HG03039 (cell line): ENCODE data around the gene GOLGA8T.
"Not testable (repeated sequence)": the region's sequence is repeated elsewhere in the genome, so short reads cannot be mapped to it uniquely, and the experiment has no call there.

Source experiments
- ATAC-seq: cut with Tn5 transposase; IDR thresholded peaks from one replicate; pipeline ENCODE4 v1.9.1; 2021; ENCODE audit warnings: mild to moderate bottlenecking, moderate library complexity; ENCODE audit not compliant: unreplicated experiment

The GOLGA8T gene, protein sequence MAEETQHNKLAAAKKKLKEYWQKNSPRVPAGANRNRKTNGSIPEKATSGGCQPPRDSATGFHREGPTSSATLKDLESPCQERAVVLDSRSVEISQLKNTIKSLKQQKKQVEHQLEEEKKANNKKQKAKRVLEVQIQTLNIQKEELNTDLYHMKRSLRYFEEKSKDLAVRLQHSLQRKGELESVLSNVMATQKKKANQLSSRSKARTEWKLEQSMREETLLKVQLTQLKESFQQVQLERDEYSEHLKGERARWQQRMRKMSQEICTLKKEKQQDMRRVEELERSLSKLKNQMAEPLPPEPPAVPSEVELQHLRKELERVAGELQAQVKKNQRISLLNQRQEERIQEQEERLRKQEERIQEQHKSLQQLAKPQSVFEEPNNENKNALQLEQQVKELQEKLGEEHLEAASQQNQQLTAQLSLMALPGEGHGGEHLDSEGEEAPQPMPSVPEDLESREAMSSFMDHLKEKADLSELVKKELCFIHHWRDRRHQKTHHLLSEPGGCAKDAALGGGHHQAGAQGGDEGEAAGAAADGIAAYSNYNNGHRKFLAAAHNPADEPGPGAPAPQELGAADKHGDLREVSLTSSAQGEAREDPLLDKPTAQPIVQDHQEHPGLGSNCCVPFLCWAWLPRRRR

DNA sequence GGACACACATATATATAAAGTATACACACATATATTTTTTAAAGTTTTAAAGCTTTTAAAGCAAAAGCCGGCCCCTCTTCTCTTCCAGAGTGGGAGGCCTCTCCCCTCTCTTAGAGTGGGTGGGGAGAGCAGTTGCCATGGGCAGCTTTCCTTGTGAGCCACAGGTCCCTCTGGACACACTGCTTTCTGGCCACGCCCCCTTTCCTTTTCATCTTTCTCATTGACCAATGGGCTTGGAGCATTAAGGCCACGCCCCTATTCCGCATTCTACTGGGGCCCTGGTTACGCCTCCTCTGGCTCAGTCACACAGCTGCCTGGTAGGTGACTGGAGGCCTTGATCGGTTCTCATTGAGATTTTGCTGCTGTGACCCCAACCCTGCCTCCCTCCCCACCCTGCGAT is at the start of gene GOLGA8T:
Gene GOLGA8T, plus strand, starts transcription at position 301 of the 400 bp plus-strand sequence. Its CDS starts 98 bp downstream, at position 399.
- not testable (repeated sequence) for ATAC-seq

GRCh38 chr15:30097827-30098226 is 37.0 kb upstream of the GOLGA8T start:
- ATAC-seq, result not testable (repeated sequence)

DNA sequence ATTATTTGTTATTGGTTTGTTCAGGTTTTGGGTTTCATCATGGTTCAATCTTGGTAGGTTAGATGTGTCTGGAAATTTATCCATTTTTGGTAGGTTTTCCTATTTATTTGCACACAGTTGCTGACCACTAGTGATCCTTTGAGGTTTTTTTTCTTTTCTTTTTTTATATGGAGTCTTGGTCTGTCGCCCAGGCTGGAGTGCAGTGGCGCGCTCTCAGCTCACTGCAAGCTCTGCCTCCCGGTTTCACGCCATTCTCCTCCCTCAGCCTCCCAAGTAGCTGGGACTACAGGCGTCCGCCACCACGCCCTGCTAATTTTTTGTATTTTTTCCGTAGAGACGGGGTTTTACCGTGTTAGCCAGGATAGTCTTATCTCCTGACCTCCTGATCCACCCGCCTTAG is 32.0 kb upstream of the GOLGA8T start:
- not testable (repeated sequence) for ATAC-seq

- not testable (repeated sequence) for ATAC-seq
These were observed 30.8 kb upstream of the GOLGA8T start for GRCh38 chr15:30103941-30104507.

GRCh38 chr15:30110591-30110990 is 24.3 kb upstream of the GOLGA8T start:
- ATAC-seq, result not testable (repeated sequence)

DNA sequence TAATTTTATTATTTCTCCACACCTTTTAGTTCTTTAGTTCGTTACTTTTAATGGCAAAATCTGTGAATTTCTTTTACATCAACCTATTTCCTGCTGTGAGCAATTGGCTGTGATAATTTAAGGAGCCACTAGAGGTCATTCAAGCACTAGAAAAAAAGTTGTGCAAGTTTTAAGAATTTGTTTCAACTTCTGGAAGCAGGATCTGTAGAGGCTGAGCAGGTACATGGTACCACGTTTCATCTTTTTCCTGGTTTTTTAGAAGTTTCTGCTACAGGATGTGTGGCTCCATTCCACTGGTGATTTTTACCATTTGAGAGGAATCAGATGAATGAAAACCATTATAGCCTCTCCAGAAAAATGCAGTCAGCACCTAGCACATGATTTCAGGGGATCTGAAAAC is 4.8 kb upstream of the GOLGA8T start:
- ATAC-seq, result not testable (repeated sequence)

DNA sequence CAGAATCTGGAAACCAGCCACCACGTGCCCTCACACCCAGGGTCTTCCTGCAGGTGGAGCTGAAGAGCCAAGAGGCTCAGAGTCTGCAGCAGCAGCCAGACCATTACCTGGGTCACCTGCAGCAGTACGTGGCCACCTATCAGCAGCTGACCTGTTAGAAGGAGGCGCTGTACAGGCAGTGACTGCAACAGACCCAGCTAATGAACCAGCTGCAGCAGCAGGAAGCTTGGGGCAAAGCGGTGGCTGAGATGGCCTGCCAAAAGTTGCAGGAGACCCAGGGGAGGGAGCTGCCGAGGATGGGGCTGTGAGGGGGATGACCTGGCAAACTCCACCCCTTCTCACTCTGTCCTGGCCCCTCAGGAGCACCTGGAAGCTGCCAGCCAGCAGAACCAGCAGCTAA is 8.4 kb downstream of the GOLGA8T start:
- not testable (repeated sequence) for ATAC-seq

DNA sequence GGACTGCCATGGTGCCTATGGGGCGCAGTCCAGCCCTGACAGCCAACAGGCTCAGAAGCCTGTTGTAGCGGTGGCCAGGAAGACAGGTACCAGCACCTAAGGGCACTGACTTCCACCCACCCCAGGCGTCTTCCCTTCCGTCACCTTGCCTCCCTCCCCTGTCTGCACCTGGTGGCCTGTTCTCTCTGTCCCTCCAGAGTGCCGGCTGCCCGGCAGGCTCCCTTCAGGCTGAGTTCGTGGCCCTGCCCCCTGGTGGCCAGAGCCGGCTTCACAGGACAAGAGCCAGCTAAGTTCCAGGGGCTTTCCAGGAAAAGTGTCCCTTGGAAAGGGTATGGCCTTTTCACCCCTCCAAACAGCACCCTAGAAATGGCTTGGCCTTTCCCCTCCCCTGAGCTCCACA is 15.0 kb downstream of the GOLGA8T start:
- not testable (repeated sequence) for ATAC-seq

DNA sequence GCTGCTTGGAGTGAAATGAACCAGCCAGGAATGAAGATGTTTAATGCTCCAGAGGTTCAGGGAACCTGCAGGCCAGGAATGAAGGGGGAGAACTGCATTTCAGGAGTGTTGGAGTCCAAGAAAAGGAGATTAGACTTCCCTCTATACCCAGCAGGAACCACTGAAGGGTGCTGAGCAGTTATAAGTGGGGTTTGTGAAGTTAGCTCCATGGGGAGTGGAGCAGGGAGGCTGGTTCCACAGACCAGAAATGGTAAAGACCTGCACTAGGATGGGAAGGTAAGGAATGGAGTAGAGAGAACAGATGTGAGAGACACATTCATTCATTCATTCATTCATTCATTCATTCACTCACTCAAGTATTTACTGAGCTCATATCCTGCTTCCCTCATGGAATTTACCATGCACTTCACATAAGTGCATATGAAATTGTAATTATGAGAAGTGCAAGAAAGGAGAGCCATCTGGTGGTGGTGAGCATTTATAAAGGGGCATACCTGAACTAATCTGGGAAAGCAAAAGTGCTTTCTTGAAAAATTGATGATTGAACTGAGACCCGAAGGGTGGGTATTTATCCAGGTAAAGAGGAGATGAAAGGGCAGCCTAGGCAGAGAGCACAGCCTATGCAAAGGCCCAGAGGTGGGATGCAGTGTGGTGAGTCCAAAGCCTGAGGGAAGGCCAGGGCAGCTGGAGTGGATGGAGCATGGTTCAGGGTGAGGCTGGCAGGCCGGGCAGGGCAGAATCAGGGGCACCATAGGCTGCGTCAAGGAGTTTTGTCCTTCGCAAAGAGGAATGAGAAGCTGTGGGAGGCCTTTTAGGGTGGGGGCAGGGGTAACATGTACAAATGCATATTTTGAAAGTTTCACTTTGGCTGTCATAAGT is 27.9 kb downstream of the GOLGA8T start:
- ATAC-seq, result not testable (repeated sequence)

DNA sequence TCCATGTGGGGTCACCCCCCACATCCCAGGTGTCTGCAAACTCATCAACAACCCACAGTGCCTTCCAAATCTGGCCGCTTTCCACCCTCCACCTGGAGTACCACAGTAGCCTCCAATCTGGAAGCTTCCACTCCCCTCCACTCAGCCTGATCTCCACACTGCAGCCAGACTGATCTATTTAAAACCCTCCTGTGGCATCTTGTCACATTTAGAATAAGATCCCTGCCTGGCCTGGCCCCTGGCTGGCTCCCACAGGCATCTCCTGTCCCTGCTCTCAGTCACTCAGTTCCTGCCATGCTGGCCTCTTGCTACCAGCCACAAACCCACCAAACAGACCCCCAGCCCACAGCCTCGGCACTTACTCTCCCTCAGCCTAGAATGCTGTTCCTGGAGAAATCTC is 28.9 kb downstream of the GOLGA8T start:
- not testable (repeated sequence) for ATAC-seq

- not testable (repeated sequence) for ATAC-seq
These were observed 29.4 kb downstream of the GOLGA8T start for GRCh38 chr15:30164257-30164656.

- not testable (repeated sequence) for ATAC-seq
These were observed 32.6 kb downstream of the GOLGA8T start for GRCh38 chr15:30167403-30167802.

- not testable (repeated sequence) for ATAC-seq
These were observed 33.0 kb downstream of the GOLGA8T start for GRCh38 chr15:30167886-30168285.

- not testable (repeated sequence) for ATAC-seq
These were observed 36.6 kb downstream of the GOLGA8T start for GRCh38 chr15:30171452-30171851.

- ATAC-seq, result not testable (repeated sequence)
These were observed 38.3 kb downstream of the GOLGA8T start for GRCh38 chr15:30173041-30173608.

GRCh38 chr15:30175291-30175690 is 40.4 kb downstream of the GOLGA8T start:
- ATAC-seq, result not testable (repeated sequence)

DNA sequence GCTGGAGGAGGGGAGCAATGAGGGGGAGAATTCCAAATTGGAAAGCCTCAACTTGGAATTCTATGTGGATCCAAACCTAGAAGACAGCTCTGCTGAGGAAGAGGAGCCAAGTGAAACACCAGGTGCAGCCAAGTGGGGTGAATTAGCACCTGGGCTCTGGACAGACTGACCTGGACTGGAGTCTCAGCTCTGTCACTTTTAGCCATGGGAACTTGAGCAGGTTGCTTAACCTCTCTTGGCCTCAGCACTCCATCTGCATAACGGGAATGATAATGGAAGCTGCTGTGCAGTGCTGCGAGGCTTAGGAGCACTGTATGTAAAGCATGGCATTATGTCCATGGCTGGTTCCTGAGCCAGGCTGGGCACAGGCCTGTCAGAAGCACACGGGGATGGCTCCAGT is 41.8 kb downstream of the GOLGA8T start:
- not testable (repeated sequence) for ATAC-seq

- not testable (repeated sequence) for ATAC-seq
These were observed 45.0 kb downstream of the GOLGA8T start for GRCh38 chr15:30179814-30180213.

- ATAC-seq, result not testable (repeated sequence)
These were observed 50.6 kb downstream of the GOLGA8T start for GRCh38 chr15:30185495-30185894.

- ATAC-seq, result not testable (repeated sequence)
These were observed 52.6 kb downstream of the GOLGA8T start for GRCh38 chr15:30187429-30187828.
